Activated CD4-positive, alpha-beta T cell treated with anti-CD3 and anti-CD28 coated beads, Interleukin-2, amount 50 U/mL, for 24 hours (primary cell): ENCODE measurements around the gene LMNB1.
A peak's percentile ranks its signal among the peaks of the same experiment; 100 is the strongest.
"Not testable (repeated sequence)": the region's sequence is repeated elsewhere in the genome, so short reads cannot be mapped to it uniquely, and the experiment has no call there.

Experiments used
- DNase-seq, 2 donors: peaks; one replicate each; pipeline ENCODE4 v3.0.0-alpha.2; 2020; ENCODE audit warnings: low read depth in 1 of 2, low spot score in 1 of 2

Gene LMNB1

DNA sequence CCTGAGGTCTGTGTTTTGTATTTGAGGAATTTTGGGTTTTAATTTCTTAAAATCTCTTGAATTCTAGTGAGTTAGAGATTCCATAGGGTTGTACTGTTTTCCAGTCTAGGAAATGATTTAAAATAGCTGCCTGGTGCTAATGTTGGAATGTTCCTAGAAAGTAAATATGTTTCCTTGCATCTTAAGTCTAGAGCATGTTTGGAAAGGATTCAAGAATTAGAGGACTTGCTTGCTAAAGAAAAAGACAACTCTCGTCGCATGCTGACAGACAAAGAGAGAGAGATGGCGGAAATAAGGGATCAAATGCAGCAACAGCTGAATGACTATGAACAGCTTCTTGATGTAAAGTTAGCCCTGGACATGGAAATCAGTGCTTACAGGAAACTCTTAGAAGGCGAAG is 41.8 kb downstream of the LMNB1 start:
- no peak for DNase-seq

DNA sequence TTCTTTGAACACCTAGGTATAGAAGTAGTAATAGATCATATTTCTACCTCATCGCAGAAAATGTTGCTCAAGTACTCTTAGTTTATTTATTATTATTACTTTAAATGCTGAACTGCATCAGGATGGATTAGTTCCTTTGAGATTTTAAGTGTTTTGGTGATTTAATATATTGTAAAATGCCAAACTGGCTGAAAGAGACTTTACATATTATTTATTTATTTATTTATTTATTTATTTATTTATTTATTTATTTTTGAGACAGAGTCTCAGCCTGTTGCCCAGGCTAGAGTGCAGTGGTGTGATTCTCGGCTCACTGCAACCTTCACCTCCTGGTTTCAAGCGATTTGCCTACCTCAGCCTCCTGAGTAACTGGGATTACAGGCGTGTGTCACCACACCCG is 42.3 kb downstream of the LMNB1 start:
- DNase-seq = no peak

DNA sequence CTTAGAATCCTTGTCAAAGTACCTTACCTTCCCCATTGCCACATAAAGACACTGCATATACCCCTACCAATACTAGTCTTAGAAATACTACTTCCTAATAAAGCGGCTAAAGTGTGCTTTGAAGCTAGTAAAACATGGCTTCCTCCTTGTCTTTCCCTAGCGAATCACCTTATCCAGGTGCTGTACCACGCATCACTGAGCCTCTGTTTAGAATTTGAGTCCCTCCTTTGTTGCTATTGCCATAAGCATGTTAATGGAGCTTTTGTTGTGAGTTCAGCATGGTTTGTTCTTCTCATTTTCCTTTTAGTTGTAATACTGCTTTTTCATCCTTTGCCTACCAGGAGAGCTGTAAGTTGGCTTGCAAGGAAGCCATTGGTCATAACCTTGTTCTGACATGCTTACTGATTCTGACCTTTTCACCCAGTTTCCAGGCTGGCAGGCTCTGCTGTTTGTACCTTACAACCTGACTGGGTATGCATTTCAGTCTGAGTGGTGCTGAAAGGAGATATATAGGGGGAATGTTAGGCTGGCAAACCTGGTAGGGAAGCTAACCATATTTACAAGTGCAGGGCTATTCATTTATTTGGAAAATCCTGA is 49.8 kb downstream of the LMNB1 start:
- no peak for DNase-seq

DNA sequence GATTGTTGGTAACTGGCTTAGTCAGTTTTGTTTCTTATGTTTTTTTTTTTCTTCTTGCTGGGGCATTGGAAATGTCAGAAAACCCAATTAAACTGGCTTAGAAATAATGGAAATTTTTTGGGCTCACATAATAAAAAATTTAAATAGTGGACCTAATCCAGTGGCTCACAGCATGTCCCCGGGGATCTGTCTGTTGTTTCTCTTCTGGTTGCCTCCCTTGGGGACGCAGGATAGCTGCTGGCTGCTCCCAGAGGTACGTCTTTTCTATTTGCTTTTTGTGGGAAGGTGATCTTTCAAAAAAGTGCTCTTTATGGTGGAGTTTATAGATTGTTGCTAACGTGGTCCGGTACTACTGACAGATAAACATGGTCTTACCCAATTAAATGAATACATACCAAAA is 52.2 kb downstream of the LMNB1 start:
- DNase-seq = no peak

- no peak for DNase-seq
Observed at GRCh38 chr5:126830061-126830460, 53.1 kb downstream of the LMNB1 start.

DNA sequence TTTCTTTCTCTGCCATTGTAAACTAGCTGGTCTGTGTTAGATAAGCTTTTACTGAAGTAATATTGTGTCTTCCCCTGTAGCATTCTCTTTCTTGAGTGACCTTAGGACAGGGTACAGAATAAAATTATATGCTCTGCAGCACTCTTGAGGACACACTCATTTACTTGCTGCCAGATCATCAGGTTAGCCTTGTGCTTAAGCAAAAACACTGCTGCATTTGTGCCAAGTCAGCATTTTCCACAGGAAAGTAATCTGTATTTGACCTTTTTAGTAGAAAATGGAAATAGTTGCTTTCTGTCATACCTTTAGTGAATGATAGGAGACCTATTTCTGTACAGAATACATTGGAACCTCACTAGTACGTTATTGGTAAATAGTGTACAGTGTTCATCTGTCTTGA is 54.2 kb downstream of the LMNB1 start:
- no peak for DNase-seq

DNA sequence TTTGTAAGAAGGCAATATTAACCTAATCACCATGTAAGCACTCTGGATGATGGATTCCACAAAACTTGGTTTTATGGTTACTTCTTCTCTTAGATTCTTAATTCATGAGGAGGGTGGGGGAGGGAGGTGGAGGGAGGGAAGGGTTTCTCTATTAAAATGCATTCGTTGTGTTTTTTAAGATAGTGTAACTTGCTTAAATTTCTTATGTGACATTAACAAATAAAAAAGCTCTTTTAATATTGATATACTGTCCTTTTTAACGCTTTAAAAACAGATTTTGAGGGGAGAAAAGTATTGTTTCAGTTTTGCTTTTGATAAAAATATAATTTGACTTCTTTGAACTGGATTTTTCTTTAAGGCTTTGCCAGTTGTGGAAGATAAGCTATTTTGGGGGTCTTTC is 59.8 kb downstream of the LMNB1 start:
- DNase-seq = no peak

DNA sequence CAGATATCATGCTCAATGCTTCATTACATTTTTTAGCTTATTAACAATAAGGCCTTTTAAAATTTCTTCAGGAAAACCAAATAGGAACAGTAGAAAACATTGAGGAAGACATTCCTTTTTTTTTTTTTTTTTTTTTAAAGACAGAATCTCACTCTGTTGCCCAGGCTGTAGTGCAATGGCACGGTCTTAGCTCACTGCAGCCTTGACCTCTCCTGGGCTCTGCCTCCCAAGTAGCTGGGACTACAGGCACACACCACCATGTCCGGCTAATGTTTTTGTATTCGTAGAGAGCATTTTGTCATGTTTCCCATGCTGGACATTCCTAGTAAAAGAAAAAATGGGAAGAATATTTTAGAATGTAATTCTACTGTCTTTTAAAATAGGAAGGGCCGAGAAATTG is 60.3 kb downstream of the LMNB1 start:
- no peak for DNase-seq

DNA sequence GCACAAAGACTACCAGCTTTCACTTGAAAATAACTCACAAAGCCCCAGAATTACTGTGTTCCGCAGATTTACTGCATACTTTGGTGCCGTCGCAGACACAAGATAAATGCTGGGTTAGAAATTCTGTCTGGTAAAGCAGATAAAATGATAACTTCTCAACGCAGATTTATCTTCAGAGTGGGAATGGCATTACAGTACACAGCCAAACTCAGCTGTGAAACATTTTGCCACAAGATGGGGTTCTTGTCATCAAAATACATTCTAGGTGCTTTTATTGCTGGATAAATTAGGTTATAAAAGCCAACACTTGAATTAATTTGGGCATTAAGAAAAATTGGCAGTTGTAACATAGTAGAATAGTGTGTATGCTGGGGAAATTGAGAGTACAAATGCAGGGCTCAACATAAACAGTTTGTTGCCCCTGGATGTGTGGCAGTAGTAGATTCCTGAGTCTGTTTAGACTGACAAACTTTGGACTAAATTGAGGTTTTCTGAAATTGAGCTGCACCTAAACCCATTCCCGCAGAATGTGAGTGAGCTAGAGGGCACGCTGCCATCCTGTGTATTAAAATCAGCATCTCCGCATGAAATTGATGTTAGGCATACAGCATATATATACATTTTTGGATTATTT is 61.1 kb downstream of the LMNB1 start:
- no peak for DNase-seq

DNA sequence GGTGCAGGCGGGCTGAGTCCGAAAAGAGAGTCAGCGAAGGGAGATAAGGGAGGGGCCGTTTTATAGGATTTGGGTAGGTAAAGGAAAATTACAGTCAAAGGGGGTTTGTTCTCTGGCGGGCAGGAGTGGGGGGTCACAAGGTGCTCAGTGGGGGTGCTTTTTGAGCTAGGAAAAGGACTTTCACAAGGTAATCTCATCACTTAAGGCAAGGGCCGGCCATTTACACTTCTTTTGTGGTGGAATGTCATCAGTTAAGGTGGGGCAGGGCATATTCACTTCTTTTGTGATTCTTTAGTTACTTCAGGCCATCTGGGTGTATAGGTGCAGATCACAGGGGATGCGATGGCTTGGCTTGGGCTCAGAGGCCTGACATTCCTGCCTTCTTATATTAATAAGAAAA is 62.5 kb downstream of the LMNB1 start:
- DNase-seq = not testable (repeated sequence)

DNA sequence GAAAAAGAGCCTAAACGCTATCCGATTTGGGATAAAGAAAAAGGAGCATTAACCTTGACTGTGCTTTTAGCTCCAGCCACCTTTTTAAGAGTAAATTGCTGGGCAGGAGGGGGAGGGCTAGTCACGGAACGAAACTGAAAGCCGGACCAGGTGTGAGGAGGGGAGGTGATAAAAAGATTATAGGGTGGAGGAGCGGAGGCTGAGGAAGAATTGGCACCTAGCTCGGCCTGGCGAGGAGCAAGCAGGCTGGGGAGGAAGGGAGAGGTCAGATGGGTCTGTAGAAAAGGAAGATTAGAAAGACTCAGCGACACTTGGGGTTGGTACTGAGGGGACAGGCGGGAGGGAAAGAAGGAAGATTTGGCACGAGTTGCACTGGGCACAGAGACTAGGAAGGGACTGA is 66.4 kb downstream of the LMNB1 start:
- DNase-seq = not testable (repeated sequence)

DNA sequence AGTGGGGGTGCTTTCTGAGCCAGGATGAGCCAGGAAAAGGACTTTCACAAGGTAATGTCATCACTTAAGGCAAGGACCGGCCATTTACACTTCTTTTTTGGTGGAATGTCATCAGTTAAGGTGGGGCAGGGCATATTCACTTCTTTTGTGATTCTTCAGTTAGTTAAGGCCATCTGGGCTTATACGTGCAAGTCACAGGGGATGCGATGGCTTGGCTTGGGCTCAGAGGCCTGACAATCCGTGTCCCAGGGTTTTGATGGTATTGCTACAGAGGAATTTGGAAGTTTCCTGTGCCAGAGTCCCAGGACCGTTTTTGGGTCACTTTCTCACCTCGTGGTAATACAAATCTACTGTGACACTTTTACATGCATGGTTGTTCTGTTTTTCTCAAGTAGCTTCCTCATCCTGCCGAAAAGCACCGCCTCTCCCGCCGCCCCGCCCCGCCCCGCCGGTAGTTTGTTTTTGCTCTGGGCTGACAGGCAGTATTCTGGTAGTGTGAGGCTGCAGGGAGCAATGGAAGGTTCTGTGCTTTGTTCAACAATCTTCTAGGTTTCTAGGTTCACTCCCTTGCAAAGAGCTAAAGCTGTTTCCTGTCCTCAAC is 68.6 kb downstream of the LMNB1 start:
- DNase-seq = peak; percentile 24 to 34

- no peak for DNase-seq
Observed at GRCh38 chr5:126846344-126846743, 69.4 kb downstream of the LMNB1 start.

DNA sequence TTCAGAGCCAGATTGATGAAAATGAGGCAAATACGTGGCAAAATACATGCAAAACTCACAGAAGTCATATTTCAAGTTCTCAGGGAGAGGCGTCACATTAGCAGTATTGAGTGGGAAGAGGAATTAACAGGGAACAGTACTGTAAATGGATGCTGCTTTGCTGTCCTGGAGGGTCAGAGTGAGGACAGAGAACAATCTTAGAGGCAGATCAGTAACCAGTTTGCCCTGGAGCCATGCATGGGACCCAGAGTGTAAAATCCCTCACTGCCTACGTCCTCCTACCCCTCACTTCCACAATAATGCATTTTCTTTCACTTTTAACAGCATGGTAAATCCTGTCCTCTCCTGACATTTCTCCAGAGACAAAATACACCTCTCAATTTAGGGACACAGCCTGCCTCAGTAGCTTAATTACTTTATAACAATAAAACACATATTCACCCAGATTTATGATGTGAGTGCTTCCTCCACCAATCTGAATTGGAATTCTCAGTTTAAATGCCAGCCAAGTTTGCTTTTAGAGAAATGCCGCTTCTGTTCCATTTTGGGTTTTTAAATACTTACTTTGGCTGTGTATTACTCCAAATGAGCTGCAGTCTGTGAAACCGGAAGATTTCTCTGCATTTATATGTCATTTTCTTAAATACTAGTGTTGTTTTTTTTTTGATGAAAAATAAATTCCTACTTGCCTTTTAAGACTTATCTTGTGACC is 70.0 kb downstream of the LMNB1 start:
- DNase-seq = no peak

DNA sequence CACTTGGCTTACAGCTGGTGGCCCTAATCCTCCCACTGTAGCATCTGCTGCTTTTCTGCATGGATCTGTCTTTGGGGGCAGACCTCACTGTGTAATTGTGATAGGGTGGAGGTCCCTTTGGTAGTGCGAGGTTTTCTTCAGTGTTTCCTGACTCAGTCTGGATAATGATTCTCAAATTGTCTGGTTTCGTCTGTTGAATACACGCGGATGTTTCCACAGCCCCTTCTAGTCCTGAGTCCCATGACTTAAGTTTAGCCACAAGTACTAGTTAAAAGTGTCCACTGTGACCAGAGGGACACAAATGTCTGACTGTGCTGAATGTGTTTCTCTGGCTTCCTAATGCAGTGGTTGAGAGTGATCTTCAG is 70.5 kb downstream of the LMNB1 start:
- no peak for DNase-seq

DNA sequence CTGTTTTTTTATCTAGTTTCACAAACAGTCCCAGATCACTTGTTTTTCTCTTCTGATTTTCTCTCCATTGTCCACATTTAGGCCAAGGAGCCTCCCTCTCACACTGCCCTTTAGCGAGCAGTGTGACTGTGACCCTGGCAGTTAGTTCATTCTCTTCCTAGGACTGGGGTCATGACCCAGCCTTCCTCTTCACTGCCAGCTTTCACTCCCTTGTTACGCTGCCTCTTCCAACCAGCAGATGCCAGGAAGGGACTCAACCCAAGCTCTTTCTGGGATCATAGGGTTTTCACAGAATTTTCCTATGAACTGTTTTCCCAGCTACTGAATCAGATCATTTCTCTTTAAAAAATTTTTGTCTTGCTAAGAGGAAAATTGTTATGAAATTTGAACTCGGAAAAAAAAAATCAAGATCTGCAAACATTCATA is 70.9 kb downstream of the LMNB1 start:
- DNase-seq = no peak

DNA sequence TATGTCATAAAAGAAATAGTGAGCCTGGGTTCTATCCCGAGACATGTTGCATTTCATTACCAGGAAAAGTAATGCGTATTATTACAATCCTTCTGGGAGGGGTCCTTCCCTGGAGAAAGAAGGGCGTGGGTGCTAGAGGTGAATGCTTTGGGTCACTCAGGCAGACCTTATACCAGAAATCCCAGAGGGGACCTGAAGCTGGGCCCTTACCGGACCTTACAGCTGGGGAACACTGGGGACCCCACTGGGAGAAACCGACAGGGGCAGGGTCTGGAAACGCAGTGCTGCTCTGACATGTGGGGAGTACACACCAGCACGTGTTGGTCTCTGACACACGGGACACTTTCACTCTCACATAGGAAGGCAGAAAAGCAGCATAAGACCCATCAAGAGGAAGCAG is 71.3 kb downstream of the LMNB1 start:
- DNase-seq = no peak

GRCh38 chr5:126849101-126849678 is 72.3 kb downstream of the LMNB1 start:
- DNase-seq = no peak

GRCh38 chr5:126851501-126852011 is 74.6 kb downstream of the LMNB1 start:
- DNase-seq = no peak

DNA sequence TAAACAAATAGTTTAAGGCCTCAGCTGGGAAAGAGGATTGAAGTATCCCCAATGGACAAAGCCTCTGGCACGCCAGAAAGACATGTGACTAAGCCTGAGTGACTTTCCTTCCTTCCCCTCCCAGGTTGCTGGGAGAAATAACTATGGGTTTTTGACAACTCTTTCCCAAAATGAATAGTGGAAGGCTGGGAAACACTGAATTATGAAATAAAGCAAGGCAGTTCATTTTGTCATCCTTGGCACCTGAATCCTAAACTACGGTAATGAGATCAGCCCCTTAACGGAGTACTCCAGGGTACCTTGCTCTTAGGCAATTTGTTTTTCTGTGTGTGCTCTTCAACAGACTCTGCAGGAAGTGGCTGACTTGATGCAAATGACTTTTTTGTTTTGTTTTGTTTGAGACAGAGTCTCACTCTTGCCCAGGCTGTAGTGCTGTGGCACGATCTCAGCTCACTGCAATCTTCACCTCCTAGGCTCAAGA is 75.2 kb downstream of the LMNB1 start:
- no peak for DNase-seq

DNA sequence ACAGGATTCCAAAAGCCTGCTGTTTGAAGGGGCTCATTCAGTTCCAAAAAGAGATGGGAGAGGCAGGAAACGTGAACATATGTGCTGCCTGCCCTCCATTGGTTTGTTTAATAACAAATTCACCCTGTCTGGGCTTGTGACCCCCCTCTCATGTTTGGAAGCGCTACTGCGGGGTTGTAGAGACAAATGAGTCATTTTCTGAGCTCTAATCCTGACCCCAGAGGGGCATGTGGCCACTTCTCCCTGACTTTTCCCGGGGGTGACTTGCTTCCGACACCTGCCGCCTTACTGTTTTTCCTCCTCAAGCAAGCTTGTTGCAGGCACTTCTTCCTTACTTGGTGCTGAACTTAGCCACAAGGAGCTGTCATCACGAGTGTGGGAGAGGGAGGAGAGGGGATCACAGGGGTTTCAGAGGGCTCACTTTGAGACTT is 75.9 kb downstream of the LMNB1 start:
- no peak for DNase-seq
